Erythroblast (primary cell): ENCODE results near the gene SPATA20.
A peak's percentile ranks its signal among the peaks of the same experiment; 100 is the strongest.

Experiments
- GATA1 ChIP-seq: IDR thresholded peaks from 2 replicates; pipeline ENCODE4 v1.6.1; 2011; ENCODE audit warnings: low read depth, mild to moderate bottlenecking, control low read depth, low read length, moderate library complexity
- POLR2A ChIP-seq: IDR thresholded peaks from 2 replicates; pipeline ENCODE4 v1.6.1; 2011; ENCODE audit warnings: mild to moderate bottlenecking, low read length

DNA sequence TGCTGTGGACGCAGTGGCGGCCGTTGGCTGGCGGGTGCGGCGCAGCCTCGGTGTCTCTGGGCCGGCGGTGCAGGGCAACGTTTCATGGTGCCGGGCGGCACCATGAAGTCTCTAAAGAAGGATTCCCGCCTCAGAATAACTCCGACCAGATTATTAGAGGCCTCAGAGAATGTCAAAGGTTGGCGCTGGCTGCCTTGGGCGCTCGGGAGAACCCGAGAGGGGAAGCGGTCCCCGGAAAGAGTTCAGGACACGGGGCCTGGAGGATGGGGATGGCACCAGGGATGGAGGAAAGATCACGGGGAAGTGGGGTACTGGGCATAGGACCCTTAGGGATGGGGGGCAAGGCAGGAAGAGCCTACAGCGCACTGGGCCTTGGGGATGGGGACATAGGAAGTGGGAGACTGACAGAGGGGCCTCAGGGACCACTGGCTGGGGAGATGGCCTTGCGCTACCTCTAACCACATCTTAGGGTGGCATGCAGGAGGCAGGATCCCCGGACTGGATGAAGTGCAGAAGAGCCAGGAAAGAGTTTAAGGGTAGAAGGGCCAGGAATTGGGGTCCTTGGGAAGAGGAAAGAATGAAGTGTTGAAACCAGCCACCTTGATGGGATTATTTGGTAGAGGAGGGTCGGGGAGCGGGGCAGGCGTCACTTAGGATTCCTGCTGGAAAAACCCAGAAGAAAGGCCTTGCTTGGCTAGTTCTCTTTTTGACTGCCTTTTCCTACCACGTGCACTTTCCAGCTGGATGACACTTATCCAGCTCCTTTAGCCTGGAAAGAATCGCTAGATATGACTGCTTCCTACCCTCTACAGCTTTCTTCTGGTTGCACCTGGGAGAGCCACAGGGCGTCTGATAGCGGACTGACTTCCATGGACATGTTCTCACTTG is 38.2 kb upstream of the SPATA20 start:
- TF ChIP-seq POLR2A = peak; percentile 77
- TF ChIP-seq GATA1 = no peak
